Measurements from ENCODE around the gene INPP5J.

GRCh38 chr22:31176923-31177322, 54.2 kb downstream of the INPP5J start:
- TF ChIP-seq CTCF (IDR thresholded peaks at IDR 0.05 in 2 of 3, conservative IDR thresholded peaks at IDR 0.05 in 1 of 3; ENCODE audit: insufficient read depth in 2 of 3, low read depth in 1 of 3, low read length in 3 of 3) (no peak), NR2C2 (CRISPR knock-in tag; IDR thresholded peaks at IDR 0.05) (no peak), NR2C2 (tag; IDR thresholded peaks at IDR 0.05) (no peak), POLR2A (conservative IDR thresholded peaks at IDR 0.05) (no peak), KDM1A (IDR thresholded peaks at IDR 0.05) (no peak), FOXJ3 (CRISPR knock-in tag; IDR thresholded peaks at IDR 0.05) (no peak), MEF2A (IDR thresholded peaks at IDR 0.05; ENCODE audit: control insufficient read depth, low read depth, low read length) (no peak), NFE2L1 (tag; IDR thresholded peaks at IDR 0.05; ENCODE audit: borderline replicate concordance, low read depth) (no peak), POLR2AphosphoS5 (IDR thresholded peaks at IDR 0.05; ENCODE audit: control insufficient read depth, insufficient read depth, low read depth, low read length) (no peak), GABPA (tag; conservative IDR thresholded peaks at IDR 0.05; ENCODE audit: low read depth) (no peak), ZBTB40 (IDR thresholded peaks at IDR 0.05) (no peak), ZBTB40 (CRISPR knock-in tag; IDR thresholded peaks at IDR 0.05) (no peak), ZNF830 (CRISPR knock-in tag; IDR thresholded peaks at IDR 0.05) (no peak), SP1 (CRISPR knock-in tag; IDR thresholded peaks at IDR 0.05) (no peak), VEZF1 (CRISPR knock-in tag; IDR thresholded peaks at IDR 0.05) (no peak), KDM2B (CRISPR knock-in tag; IDR thresholded peaks at IDR 0.05) (no peak)
